GM12875 (cell line): Measurements from ENCODE around the gene GOLPH3.

Experiments
- H3K4me3 ChIP-seq: one replicate; pipeline ENCODE4 v1.5.1; 2011; ENCODE audit warnings: low read depth, low read length, control low read depth
- TF ChIP-seq, protein P1 (sequence below): IDR thresholded peaks from 2 replicates; pipeline ENCODE4 v1.5.1; 2011; ENCODE audit warnings: low read depth, mild to moderate bottlenecking, control low read depth, inconsistent platforms, low read length, moderate library complexity, borderline replicate concordance; ENCODE audit not compliant: insufficient read depth

GOLPH3 gene

DNA sequence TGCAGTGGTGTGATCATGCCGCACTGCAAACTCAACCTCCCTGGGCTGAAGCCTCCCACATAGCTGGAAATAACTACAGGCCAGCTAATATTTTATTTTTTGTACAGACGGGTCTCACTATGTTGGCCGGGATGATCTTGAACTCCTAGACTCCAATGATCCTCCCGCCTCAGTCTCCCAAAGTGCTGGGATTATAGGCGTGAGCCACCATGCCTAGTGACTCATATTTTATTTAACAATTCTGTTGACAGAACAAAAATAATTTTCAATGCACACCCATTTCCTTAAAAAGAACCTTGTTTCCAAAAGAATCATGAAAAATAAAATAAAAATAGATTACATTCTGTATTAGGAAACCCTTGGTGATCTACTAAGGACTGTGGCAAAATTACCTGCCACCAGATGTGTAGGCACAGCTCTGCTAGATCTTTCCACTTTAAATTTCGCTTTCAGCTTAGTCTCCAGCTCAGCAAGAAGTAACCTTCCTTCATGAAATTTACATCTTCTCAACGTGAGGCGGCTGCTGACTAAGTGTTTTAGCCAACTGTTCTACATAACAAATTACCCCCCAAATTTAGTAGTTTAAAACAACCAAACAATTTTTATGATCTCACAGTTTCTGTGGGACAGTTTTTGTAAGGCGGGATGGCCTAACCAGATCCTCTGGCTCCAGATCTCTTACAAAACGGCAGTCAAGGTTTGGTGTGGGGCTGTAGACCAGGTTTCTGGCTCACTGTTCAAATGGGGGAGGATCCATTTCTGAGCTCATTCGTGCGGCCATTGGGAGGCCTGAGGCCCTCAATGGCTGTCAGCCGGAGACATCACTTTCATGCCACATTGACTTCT, 32.6 kb upstream of the GOLPH3 start:
- TF ChIP-seq, protein P1, sequence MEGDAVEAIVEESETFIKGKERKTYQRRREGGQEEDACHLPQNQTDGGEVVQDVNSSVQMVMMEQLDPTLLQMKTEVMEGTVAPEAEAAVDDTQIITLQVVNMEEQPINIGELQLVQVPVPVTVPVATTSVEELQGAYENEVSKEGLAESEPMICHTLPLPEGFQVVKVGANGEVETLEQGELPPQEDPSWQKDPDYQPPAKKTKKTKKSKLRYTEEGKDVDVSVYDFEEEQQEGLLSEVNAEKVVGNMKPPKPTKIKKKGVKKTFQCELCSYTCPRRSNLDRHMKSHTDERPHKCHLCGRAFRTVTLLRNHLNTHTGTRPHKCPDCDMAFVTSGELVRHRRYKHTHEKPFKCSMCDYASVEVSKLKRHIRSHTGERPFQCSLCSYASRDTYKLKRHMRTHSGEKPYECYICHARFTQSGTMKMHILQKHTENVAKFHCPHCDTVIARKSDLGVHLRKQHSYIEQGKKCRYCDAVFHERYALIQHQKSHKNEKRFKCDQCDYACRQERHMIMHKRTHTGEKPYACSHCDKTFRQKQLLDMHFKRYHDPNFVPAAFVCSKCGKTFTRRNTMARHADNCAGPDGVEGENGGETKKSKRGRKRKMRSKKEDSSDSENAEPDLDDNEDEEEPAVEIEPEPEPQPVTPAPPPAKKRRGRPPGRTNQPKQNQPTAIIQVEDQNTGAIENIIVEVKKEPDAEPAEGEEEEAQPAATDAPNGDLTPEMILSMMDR: no peak
- H3K4me3 ChIP-seq: no peak overlapping the region

DNA sequence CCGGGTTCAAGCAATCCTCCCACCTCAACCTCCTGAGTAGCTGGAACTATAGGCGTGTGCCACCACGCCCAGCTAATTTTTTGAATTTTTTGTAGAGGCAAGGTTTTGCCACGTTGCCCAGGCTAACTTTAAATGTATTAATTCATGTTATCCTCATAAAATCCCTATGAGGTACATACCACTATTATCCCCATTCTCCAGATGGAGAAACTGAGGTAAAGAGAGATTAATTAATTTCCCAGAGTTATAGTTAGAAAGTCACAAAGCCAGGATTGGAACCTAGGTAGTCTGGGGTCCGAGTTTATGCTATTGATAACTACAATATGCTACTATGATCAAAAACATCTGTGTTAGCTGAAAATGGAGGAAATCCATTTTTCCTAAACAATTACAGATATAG, 31.9 kb upstream of the GOLPH3 start:
- no peak overlapping the region for H3K4me3 ChIP-seq
- TF ChIP-seq, protein P1: no peak

DNA sequence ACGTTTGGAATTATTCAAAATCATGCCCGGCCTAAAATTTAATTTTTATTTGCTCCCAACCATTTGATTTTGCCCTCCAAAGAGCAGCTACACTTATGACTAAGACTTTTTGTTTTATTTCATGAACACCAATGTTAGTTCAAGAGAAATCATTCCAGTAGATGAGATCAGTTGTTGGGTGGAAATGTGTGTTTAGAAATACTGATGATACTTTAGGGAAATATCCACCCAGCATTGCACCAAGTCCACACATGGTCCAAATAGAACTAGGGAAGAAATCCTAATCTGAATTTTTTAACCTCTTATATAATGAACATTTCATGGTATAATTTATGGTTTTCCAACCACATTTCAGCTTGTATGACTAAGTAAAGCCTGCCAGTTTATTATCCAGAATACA, 28.3 kb upstream of the GOLPH3 start:
- TF ChIP-seq, protein P1: no peak
- H3K4me3 ChIP-seq: no peak overlapping the region

DNA sequence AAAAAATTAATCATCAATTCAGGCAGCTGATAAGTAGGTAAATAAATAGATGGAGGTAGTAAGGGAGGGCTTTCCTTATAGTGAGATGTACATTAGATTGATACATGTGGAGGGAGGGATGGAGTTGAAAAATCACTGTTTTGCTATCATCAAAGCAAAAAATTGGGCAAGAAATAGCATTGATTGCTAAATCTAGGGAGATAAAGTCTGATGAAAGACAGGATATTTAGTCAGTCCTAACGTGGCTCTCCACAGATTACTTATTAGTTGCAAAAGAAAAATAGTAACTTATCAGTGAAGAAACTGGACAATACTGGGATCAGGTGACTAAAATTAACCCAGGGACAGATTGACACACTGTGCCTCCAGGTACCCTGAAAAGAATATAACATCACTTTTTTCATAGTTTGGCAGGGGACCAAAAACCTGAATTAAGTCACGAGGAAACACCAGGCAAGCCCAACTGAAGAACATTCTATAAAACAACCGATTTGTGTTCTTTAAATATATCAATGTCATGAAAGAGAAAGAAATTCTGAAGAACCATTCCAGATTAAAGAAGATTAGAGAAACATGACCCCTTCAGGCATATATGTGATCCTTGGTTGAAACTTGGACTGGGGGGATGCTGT, 27.1 kb upstream of the GOLPH3 start:
- TF ChIP-seq, protein P1: no peak

DNA sequence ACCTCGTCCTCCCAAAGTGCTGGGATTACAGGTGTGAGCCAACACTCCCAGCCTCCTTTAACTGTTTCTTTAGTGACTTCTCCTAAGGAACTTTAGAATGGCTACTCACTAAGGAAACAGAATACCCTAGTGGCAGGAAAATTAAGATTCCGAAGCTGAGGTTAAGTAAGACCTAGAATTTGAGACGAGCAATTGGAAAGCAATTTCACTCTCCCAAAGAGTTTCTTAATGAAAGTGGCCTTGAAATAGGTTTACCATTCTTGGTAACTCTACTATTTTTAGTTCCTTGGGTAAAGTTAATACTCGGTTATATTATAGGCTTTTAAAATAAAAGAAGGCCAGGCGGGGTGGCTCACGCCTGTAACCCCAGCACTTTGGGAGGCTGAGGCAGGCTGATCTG, 22.9 kb upstream of the GOLPH3 start:
- TF ChIP-seq, protein P1: no peak
- H3K4me3 ChIP-seq: no peak overlapping the region

More for the DNA sequence above, 27.1 kb upstream of the GOLPH3 start:
- H3K4me3 ChIP-seq: no peak overlapping the region

DNA sequence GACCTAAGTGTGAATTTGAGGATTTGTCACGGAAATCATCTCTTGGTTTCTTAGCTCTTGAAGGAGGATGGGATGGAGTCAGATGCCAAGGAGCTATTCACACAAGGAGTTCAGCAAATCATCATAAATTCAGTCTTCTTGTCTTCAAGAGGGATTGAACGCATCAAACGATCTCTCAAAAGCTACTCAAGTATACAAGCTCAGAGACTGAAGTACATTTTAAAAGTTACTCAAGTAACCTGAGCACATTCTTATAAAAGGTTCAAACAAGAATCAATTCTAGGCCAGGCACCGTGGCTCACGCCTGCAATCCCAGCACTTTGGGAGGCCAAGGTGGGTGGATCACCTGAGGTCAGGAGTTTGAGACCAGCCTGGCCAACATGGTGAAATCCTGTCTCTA, 21.1 kb upstream of the GOLPH3 start:
- no peak overlapping the region for H3K4me3 ChIP-seq
- TF ChIP-seq, protein P1: no peak

DNA sequence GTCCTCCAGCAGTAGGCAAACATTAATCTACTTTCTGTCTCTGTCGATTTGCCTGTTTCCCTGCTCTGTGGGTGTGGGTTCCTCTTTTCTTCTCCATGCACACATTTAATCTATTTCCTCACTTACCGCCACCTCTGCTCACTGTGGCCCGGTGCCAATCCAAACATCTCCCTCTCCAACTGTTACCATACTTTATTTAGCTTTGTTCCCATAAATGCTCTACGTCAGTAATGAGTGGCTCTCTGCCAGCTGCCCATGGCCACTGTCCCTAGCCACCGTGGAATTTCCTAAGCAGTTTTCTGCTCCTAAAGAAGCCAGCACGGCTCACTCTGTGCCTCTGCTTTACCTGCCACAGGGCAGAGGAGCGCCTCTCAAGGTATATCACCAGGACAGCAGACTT, 19.5 kb upstream of the GOLPH3 start:
- TF ChIP-seq, protein P1: no peak
- H3K4me3 ChIP-seq: no peak overlapping the region
